Tibial nerve (tissue), 4 donors: ENCODE results near the gene SDK1. TPM values are rescaled to one million over a fixed set of nuclear protein-coding genes. Genes with fewer than 3 reads are reported as not detected.

Experiments
- DNase-seq, 2 donors: peaks; one replicate each; pipeline ENCODE4 v3.0.0-alpha.2; 2019; ENCODE audit warnings: low spot score in 2 of 2
- H3K27ac ChIP-seq, 4 donors: fragments of 200-600 bp; sonication (generic) in 3 of 4; one replicate each; pipeline ENCODE4 v1.5.1; 2017 to 2019; ENCODE audit warnings: mild to moderate bottlenecking in 1 of 4
- H3K27me3 ChIP-seq, 2 donors: fragments of 200-600 bp; sonication (generic) in 1 of 2; one replicate each; pipeline versions ENCODE4 v1.5.1 to v1.6.0; 2017 to 2019
- H3K36me3 ChIP-seq, 3 donors: fragments of 200-600 bp; sonication (generic); one replicate each; pipeline ENCODE4 v1.5.1; 2018 to 2019
- H3K4me1 ChIP-seq, 4 donors: fragments of 200-600 bp; sonication (generic) in 3 of 4; one replicate each; pipeline ENCODE4 v1.5.1; 2017 to 2019
- H3K4me3 ChIP-seq, 4 donors: fragments of 200-600 bp; sonication (generic) in 3 of 4; one replicate each; pipeline ENCODE4 v1.5.1; 2017 to 2019; ENCODE audit warnings: mild to moderate bottlenecking in 1 of 4, moderate library complexity in 1 of 4
- H3K9me3 ChIP-seq, 4 donors: fragments of 200-600 bp; sonication (generic) in 3 of 4; one replicate each; pipeline ENCODE4 v1.5.1; 2017 to 2019
- EP300 ChIP-seq, 2 donors: sonication (generic); formaldehyde crosslinking; IDR thresholded peaks; one replicate each; pipeline ENCODE4 v1.6.1; 2017; ENCODE audit warnings: antibody characterized with exemption in 2 of 2, mild to moderate bottlenecking in 1 of 2
- POLR2A ChIP-seq, 2 donors: fragments of 450-650 bp; IDR thresholded peaks; one replicate each; pipeline ENCODE4 v1.6.1; 2017; ENCODE audit warnings: antibody characterized with exemption in 2 of 2, mild to moderate bottlenecking in 2 of 2, moderate library complexity in 2 of 2
- WGBS, 2 donors: methylation state at CpG; one replicate each; pipeline ENCODE4 v1.1.5; 2018; 5-methylcytosine and 5-hydroxymethylcytosine counted together
- total RNA-seq, 4 donors: library from RNA; depleted of rRNA; stranded (reverse); fragments of >200 nt; gene quantifications; one replicate each; pipeline ENCODE4 v1.1.0, GENCODE V29; 2016
- TF ChIP-seq, protein P1 (sequence below), 5 experiments: fragments of 200-600 bp in 3 of 5; fragments of 450-650 bp in 2 of 5; sonication (generic) in 3 of 5; IDR thresholded peaks; one replicate each; pipeline ENCODE4 v1.5.1; 2016 to 2019; ENCODE audit warnings: antibody characterized with exemption in 5 of 5, mild to moderate bottlenecking in 3 of 5, moderate library complexity in 2 of 5

SDK1 gene
- total RNA-seq, 4 donors from 2014 or later = 8.2 to 16.2 (median 12.9) TPM

DNA sequence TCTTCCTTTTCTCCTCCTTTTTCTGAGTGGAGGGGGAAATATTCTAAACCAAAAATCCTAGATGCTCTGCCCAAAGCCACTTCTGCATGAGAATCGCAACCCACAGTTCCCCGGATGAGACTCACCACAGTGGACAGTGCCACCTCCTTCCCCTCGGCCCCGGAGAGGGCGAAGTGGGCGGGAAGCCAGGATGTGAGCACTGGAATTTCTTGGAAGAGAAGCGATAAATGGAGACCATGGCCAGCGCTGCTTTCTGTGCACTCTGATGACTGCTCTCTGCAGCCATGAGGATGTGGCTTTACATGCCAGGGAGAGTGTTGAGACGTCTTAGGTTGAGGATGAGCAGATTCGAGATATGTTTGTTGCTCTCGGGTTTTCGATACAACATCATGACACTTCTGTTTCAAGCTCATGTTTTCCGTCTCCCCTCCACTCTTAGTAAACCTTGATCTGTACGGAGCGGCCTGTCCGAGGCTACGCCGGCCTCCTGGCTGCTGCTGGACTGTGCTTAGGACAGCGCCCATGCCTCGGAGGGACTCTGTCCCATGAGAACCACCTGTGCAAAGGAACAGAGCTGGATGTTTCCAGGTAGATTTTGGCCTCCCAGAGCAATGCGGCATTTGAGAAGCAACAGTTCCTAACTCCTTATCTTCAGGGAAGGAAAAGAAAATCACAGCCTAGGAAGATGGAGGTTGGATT lies 966.4 kb downstream of the SDK1 start:
- H3K27ac ChIP-seq = no peak overlapping the region
- WGBS, 2 donors = 70 to 75% methylated on average over 21 of the region's 21 CpGs

DNA sequence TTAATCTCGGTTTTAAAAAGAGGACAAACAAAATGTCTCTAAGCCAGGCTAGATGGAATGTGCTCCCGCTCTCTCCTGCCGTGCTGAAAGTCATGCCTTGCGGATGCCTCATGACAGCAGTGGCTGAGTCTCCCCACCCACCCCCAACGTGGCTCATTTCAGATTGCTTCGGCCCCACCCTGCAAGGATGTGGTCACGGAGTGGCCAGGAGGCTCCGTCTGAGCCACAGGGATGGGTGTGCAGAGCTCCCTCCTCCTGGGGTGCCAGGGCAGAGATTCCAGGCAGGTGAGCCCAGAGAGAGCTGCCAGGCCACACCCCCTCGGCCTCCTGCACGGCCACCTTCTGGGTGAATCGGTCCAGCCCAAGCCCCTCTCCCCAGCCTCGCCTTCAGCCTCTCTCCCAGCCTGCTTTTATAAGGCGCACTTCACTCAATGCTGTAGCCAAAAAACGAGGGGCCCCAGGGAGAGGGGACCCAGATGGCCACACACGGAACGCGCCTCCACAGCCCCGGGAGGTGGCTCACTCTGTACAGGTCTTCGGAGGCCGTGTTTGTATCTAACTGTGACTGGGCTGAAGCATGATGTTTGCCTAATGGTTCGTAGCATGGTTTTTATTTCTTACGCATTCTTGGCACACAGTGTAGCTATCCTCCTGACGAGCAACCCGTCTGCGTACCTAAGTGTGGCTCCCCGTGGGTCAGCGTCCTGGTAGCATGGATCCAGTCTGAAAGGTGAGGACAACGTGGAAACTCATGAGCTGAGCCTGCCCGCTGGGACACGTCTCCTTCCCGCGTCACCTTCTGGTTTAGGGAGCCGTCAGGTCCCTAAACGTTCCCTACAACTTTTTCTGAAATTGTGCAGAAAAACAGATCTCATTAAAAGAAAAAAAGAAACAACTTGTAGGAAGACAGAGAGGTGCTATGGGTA lies 967.3 kb downstream of the SDK1 start:
- Histone ChIP-seq H3K36me3 (peaks cover 0 to 31% (median 0%) of the 10 kb centered on the region in 3 donors), H3K9me3 (peaks cover 0 to 9% (median 0%) of the 10 kb centered on the region in 4 donors), H3K27me3 (no peaks in the 10 kb centered on the region), H3K4me1 (no peaks in the 10 kb centered on the region), H3K27ac (no peak overlapping the region), H3K4me3 (no peak overlapping the region)
- WGBS, 2 donors = 85 to 89% methylated on average over 33 to 34 of the region's 34 CpGs
- DNase-seq = no peak
- TF ChIP-seq EP300 (IDR thresholded peaks at IDR 0.05) (no peak), POLR2A (IDR thresholded peaks at IDR 0.05) (no peak)
- TF ChIP-seq, protein P1, sequence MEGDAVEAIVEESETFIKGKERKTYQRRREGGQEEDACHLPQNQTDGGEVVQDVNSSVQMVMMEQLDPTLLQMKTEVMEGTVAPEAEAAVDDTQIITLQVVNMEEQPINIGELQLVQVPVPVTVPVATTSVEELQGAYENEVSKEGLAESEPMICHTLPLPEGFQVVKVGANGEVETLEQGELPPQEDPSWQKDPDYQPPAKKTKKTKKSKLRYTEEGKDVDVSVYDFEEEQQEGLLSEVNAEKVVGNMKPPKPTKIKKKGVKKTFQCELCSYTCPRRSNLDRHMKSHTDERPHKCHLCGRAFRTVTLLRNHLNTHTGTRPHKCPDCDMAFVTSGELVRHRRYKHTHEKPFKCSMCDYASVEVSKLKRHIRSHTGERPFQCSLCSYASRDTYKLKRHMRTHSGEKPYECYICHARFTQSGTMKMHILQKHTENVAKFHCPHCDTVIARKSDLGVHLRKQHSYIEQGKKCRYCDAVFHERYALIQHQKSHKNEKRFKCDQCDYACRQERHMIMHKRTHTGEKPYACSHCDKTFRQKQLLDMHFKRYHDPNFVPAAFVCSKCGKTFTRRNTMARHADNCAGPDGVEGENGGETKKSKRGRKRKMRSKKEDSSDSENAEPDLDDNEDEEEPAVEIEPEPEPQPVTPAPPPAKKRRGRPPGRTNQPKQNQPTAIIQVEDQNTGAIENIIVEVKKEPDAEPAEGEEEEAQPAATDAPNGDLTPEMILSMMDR (IDR thresholded peaks at IDR 0.05) = no peak

More for the DNA sequence above, 966.4 kb downstream of the SDK1 start:
- H3K36me3 ChIP-seq = peaks cover 0 to 31% (median 0%) of the 10 kb centered on the region in 3 donors
- H3K4me1 ChIP-seq = no peaks in the 10 kb centered on the region
- H3K27me3 ChIP-seq = no peaks in the 10 kb centered on the region
- H3K4me3 ChIP-seq = no peak overlapping the region
- no peak for TF ChIP-seq EP300 (IDR thresholded peaks at IDR 0.05)
- TF ChIP-seq, protein P1 (IDR thresholded peaks at IDR 0.05) = no peak
- DNase-seq = no peak
- H3K9me3 ChIP-seq = peaks cover 0 to 7% (median 0%) of the 10 kb centered on the region in 4 donors

DNA sequence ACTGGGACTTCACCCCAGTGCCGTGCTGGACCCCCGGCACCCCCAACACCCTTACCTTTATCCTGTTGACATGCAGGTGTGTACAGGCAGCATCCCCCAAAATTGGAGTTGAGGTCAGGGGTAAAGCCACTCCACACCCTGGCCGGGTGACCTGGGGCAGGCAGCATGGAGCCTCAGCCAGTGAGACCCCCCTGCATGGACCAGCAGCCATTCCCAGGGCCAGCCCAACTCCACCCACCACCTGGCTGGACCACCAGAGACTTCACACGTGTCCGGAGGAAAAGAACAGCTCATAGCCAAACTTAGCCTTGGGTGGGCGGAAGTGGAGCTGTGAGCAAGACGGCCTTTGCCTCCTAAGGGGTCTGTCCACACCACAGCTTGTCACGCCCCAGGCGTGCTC lies 968.0 kb downstream of the SDK1 start:
- no peak for DNase-seq
- TF ChIP-seq EP300 (IDR thresholded peaks at IDR 0.05) (no peak), POLR2A (IDR thresholded peaks at IDR 0.05) (no peak)
- TF ChIP-seq, protein P1 (IDR thresholded peaks at IDR 0.05) = no peak
- Histone ChIP-seq H3K4me1 (no peaks in the 10 kb centered on the region), H3K27me3 (no peaks in the 10 kb centered on the region), H3K27ac (no peak overlapping the region), H3K36me3 (peaks cover 0 to 31% (median 0%) of the 10 kb centered on the region in 3 donors), H3K4me3 (no peak overlapping the region), H3K9me3 (peaks cover 0 to 17% (median 0%) of the 10 kb centered on the region in 4 donors)
- 83 to 88% methylated on average over 8 to 9 of the region's 9 CpGs for WGBS, 2 donors

DNA sequence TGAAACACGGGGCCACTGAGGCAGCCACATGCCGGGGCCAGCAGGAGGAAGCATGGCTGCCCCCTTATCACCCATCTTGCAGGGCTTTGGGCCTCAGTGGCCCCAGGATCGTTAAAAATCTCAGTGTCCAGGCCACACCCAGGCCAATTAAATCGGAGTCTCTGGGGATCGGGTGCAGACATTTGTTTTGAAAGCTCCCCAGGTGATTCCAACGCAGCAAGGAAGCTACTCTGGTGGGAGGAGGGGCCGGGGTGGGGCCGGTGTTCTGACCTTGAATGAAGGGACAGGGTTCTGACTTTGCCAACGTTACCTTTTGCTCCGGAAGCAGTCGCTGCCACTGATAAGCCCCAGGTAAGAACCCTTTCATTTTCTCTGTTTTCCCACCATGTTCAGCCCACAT lies 968.7 kb downstream of the SDK1 start:
- H3K4me1 ChIP-seq = no peaks in the 10 kb centered on the region
- H3K4me3 ChIP-seq = no peak overlapping the region
- no peaks in the 10 kb centered on the region for H3K27me3 ChIP-seq
- no peak for DNase-seq
- H3K27ac ChIP-seq = no peak overlapping the region
- TF ChIP-seq POLR2A (IDR thresholded peaks at IDR 0.05) (no peak), EP300 (IDR thresholded peaks at IDR 0.05) (no peak)
- TF ChIP-seq, protein P1 (IDR thresholded peaks at IDR 0.05) = no peak
- peaks cover 0 to 23% (median 2%) of the 10 kb centered on the region in 4 donors for H3K9me3 ChIP-seq
- 77 to 80% methylated on average over 11 of the region's 11 CpGs for WGBS, 2 donors
- peaks cover 0 to 28% (median 0%) of the 10 kb centered on the region in 3 donors for H3K36me3 ChIP-seq
